Endothelial cell of hepatic sinusoid (primary cell): ENCODE results near the gene PDIA3.
"Not testable (repeated sequence)": the region's sequence is repeated elsewhere in the genome, so short reads cannot be mapped to it uniquely, and the experiment has no call there.

ENCODE experiments used
- in situ Hi-C: cut with HindIII; loops from 2 replicates; pipeline ENCODE4 v1.10.0; 2017; ENCODE audit warnings: low sequenced_read_pairs

The PDIA3 gene

DNA sequence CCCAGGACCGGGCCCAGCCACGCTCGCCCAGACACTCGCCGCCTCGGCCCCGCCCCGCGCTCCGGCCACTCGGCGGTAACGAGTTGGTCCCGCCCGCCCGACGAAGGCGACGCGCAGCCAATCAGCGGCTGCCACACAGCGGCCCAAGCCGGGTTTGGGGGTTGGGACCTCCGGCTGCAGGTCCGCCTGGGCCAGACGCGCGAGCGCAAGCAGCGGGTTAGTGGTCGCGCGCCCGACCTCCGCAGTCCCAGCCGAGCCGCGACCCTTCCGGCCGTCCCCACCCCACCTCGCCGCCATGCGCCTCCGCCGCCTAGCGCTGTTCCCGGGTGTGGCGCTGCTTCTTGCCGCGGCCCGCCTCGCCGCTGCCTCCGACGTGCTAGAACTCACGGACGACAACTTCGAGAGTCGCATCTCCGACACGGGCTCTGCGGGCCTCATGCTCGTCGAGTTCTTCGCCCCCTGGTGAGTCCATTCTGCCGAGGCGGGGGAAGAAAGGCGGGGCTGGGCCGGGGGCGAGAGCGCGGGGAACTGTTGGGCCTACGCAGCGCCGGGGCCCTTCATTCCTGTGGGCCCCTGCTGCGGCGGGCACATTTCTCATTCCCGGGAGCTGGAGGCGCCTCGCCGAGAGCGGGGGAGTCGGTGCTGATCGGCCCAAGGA lies at the start of gene PDIA3:
TSS of gene PDIA3 (plus strand) at position 194 of the 658 bp plus-strand sequence. CDS start at position 296, 102 bp downstream.
- in situ Hi-C loops: not testable (repeated sequence)

DNA sequence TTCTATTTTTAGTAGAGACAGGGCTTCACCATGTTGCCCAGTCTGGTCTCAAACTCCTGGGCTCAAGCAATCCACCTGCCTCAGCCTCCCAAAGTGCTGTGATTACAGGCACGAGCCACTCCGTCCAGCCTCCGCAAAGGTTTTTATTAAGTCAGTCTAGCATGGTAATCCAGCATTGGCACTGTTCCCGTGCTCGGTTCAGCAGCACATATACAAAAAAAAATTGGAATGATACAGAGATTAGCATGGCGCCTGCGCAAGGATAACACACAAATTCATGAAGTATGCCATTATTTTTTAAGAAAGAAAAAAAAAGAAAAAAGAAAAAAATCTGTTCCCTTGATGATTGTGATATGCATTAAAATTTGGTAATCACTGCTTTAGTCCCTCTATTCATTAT lies 44.1 kb upstream of the PDIA3 start:
- in situ Hi-C loops: no loop called here

DNA sequence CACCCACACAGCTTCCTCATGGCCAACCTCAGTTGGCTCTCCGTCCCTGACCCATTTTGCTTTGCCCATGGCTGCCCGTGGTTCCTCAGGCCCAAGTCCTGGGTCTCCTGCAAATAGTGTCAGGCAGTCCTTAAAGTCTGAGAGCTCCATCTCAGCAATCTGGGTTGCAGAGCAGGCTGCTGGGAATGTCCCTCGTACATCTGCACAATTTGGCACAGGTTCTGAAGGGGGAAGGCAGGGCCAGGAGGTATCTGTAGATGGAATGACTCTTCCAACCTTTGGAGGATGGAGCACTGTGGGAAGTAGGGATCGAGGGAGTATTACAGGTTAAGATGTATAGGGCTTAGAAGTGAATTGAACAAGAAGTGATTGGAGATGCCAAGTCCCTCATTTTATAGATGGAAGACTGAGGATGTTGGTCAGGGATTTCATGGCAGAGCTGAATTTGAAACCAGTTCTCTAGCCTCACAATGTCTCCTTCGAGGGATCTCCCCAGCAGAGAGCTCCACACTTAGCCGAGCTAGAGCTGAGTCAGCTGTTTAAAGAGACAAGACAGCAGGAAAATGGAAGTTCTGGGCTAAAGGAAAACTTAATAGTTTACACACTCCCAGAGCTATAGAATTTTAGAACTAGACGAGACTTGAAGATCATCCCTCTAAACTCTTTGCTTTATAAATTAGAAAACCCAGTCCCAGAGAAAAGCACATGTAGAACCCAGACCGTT lies 43.4 kb upstream of the PDIA3 start:
- in situ Hi-C loops: no loop called here

DNA sequence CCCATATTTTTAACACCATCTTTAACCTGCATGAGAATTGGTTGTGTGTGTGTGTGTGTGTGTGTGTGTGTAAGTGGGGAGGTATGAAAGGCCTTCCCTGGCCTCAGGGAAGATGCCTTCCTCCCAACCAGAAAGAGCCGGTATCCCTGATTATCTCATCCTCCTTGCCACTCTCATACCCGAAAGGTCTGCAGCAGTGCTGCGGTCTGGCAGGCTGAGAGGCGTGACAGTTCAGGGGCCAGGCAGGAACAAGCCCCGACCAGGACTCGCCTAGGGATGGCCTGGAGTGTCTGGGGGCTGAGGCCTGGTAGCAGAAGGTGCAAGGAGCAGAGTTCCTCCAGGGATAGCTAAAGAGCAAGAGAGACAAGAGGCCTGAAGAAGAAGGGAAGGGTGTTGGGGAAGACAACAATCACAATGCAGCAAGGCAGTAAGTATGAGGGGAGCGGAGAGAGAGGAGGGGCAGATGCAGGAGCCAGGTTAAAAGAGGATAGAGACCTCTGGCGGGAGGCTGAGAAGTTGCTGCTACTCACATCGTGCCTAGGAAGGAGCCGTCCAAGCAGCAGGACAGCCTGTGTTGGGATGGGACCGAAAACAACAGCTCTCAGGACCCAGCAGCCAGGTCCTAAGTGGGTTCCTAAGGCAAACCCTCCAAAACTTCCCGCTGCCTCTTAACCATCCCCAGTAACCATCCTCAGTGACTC lies 35.7 kb upstream of the PDIA3 start:
- in situ Hi-C loops: not testable (repeated sequence)

DNA sequence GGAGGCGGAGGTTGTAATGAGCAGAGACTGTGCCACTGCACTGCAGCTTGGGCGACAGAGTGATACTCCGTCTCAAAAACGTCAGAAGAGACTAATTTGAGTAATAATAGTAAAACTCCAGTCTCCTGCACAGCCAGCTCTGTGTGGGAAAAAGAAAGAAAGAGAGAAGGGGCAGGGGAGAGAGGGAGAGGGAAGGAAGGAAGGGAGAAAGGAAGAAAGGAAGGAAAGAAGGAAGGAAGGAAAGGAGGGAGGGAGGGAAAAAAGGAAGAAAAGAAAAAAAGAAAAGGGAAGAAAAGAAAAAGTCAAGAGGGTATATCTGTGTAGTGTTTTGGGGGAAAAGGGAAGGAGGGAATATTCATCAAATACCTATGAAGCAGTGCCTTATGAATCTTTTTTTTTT lies 23.1 kb upstream of the PDIA3 start:
- in situ Hi-C loops: no loop called here

DNA sequence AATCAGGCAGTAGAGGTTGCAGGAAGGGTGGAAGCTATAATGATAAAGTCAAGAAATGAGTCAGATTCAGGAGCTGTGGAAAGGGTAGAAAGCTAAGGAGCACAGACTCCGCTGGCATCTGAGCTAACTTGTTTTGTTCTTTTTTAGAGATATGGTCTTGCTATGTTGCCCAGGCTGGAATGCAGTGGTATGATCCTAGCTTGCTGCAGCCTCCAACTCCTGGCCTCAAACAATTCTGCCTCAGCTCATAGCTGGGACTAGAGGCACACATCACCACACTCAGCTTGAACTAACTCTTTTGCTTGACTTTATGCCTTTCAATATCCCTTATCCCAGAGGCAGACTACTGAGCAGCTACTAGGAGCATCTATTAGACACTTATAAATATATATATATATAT lies 19.9 kb upstream of the PDIA3 start:
- in situ Hi-C loops: not testable (repeated sequence)

GRCh38 chr15:43728053-43728725 lies 18.0 kb upstream of the PDIA3 start:
- in situ Hi-C loops: not testable (repeated sequence)

DNA sequence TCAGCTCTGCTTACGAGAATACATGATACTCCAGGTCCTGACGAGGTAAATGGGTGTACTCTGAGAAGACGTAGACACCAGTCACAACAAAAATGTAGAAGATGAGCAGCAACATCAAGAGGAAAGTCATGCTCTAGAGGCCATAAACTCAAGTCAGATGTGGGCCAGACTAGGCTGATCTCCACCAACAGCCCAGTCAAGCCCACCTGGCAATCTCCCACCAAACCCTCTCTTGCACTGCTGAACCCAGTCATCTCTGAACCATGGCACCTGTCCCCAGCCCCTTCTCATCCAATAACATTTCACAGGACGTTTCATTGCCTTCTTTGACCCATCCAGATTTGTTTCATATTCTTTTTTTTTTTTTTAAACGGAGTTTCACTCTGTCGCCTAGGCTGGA lies 10.8 kb upstream of the PDIA3 start:
- in situ Hi-C loops: no loop called here

DNA sequence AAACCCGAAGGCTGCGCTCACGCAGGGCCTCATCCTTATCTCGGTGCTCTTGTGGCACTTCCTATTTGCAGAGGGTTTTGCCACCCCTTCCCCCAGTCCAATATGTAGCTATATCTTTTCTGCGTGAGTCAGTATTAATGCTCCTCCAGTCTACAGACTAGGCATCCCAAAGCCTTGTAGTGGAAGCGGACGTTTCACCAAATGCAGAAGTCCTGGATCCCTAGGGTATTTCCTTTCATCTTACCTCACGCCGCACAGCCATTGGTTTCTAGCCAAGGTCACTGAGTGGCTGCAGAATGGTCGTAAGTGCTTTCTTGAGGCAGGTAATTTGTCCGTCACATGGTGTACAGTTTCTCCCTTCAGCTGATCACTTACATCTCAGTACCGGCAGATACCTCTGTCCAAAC lies 668 bp downstream of the PDIA3 start:
- in situ Hi-C loops: not testable (repeated sequence)

GRCh38 chr15:43748376-43748775 lies 2.1 kb downstream of the PDIA3 start:
- in situ Hi-C loops: no loop called here

- in situ Hi-C loops: no loop called here
Measured at GRCh38 chr15:43749690-43750345, 3.6 kb downstream of the PDIA3 start.

DNA sequence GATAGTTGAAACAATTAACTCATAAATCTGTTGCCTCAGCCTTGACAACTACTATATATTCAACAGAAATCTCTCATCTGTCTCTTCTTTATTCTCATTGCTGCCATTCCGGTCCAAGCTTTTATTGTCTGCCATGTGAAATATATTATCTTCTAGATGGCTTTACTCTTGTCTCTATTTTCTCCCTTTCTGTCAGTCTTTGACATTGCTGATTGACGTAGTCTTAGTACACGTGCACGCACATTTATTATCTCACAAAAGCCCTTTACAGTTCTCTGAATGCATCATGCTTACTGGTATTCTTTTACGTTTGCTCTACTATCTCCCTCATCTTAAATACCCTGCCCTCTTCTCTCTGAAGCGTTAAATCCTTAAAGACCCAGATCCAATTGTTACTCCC lies 5.6 kb downstream of the PDIA3 start:
- in situ Hi-C loops: no loop called here

DNA sequence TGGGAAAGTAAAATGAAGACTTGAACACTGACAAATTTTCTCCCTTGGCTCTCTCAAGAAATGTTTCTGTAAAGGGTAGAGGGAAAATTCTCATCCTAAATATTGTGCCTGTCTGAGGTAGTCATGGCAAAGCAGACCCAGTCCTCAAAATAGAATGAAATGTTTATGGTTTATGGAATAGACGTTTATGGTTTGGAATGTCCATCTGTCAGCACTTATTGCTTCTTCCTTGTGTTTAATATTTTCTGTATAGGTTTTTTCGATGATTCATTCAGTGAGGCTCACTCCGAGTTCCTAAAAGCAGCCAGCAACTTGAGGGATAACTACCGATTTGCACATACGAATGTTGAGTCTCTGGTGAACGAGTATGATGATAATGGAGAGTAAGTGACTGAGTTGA lies 16.6 kb downstream of the PDIA3 start:
- in situ Hi-C loops: no loop called here

GRCh38 chr15:43763819-43764446 lies 17.7 kb downstream of the PDIA3 start:
- in situ Hi-C loops: no loop called here

GRCh38 chr15:43769584-43770228 lies 23.5 kb downstream of the PDIA3 start:
- in situ Hi-C loops: no loop called here

DNA sequence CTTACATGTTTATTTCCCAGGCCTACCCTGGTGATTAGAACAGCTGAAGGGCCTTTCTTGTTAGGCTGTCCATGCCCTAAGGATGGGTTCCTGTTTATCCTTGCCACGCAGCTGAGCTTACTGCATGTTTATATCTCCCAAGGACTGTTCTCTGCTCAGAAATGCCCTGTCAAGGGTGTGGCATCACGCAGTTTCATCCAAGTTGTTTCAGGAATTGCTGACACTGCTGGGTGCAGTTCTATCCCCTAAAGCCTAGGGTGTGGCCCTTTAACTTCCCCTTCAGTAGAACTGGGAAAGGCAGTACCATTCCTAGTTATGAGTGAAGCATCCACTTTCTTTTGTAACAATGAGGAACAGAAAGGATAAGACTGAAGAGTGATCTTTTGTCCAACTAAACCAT lies 25.6 kb downstream of the PDIA3 start:
- in situ Hi-C loops: no loop called here

- in situ Hi-C loops: no loop called here
Measured at GRCh38 chr15:43772624-43773023, 26.4 kb downstream of the PDIA3 start.

DNA sequence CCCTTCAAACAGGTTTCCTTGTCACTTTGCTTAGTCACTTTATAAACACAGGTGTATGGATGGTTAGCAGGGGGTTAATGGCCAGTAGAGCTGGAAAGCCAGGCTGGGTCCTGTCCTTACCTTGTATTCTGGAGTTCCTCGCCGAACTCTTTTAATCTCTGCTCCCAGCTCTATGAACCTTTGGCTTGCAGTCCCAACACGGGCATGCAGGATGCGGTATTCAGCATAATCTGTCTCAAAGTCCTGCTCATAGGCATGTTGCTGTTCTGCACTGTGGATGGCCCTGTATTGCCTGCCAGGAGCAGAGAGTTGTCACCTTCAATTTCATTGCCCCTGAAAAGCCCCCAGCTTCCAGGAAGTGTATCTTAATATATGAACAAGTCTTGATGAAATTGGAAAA lies 27.8 kb downstream of the PDIA3 start:
- in situ Hi-C loops: no loop called here

GRCh38 chr15:43775411-43775965 lies 29.2 kb downstream of the PDIA3 start:
- in situ Hi-C loops: no loop called here
